HG03280 (cell line): ENCODE data around the gene POU2F1.

Experiments used
- ATAC-seq: cut with Tn5 transposase; IDR thresholded peaks from one replicate; pipeline ENCODE4 v1.9.1; 2021; ENCODE audit warnings: mild to moderate bottlenecking, moderate library complexity; ENCODE audit not compliant: unreplicated experiment

POU2F1 gene

GRCh38 chr1:167438171-167439138, 217.8 kb downstream of the POU2F1 start:
- no peak for ATAC-seq

GRCh38 chr1:167439301-167439988, 218.8 kb downstream of the POU2F1 start:
- peak; percentile 45 for ATAC-seq

- no peak for ATAC-seq
These were observed 219.7 kb downstream of the POU2F1 start for GRCh38 chr1:167440345-167440744.

GRCh38 chr1:167440776-167441175, 220.1 kb downstream of the POU2F1 start:
- ATAC-seq, result no peak

GRCh38 chr1:167441222-167441621, 220.5 kb downstream of the POU2F1 start:
- no peak for ATAC-seq

GRCh38 chr1:167442142-167442848, 221.6 kb downstream of the POU2F1 start:
- ATAC-seq, result peak; percentile 95

GRCh38 chr1:167442854-167443565, 222.3 kb downstream of the POU2F1 start:
- ATAC-seq, result no peak

GRCh38 chr1:167443757-167444156, 223.1 kb downstream of the POU2F1 start:
- ATAC-seq, result no peak

- no peak for ATAC-seq
These were observed 226.3 kb downstream of the POU2F1 start for GRCh38 chr1:167446966-167447365.

- ATAC-seq, result peak; percentile 65
These were observed 226.9 kb downstream of the POU2F1 start for GRCh38 chr1:167447521-167448136.

- no peak for ATAC-seq
These were observed 230.2 kb downstream of the POU2F1 start for GRCh38 chr1:167450843-167451242.

- ATAC-seq, result no peak
These were observed 231.8 kb downstream of the POU2F1 start for GRCh38 chr1:167452483-167452882.

GRCh38 chr1:167453123-167453522, 232.4 kb downstream of the POU2F1 start:
- no peak for ATAC-seq

GRCh38 chr1:167454304-167454893, 233.7 kb downstream of the POU2F1 start:
- peak; percentile 7 for ATAC-seq

- ATAC-seq, result peak; percentile 57
These were observed 234.5 kb downstream of the POU2F1 start for GRCh38 chr1:167454894-167455785.

GRCh38 chr1:167455786-167456446, 235.2 kb downstream of the POU2F1 start:
- peak; percentile 36 for ATAC-seq

GRCh38 chr1:167456524-167456923, 235.8 kb downstream of the POU2F1 start:
- ATAC-seq, result no peak

- ATAC-seq, result no peak
These were observed 236.2 kb downstream of the POU2F1 start for GRCh38 chr1:167456926-167457325.
